Frontal cortex (tissue), 4 donors: ENCODE results near the gene CDK6. TPM values are rescaled to one million over a fixed set of nuclear protein-coding genes. Genes with fewer than 3 reads are reported as not detected.

Experiments
- DNase-seq, 2 donors: peaks; one replicate each; pipeline ENCODE4 v3.0.0; 2012; ENCODE audit warnings: low spot score in 2 of 2
- FAIRE-seq: peaks from 2 replicates; lab custom pipeline; 2012; peaks lifted over from hg19 to GRCh38; lab: Jason Lieb, UNC
- small RNA-seq: library from RNA; depleted of rRNA; stranded (forward); fragments of <200 nt; gene quantifications from one replicate; pipeline ENCODE3, GENCODE V24; 2014
- total RNA-seq: library from RNA; depleted of rRNA; stranded (reverse); fragments of >200 nt; gene quantifications from one replicate; pipeline ENCODE4 v1.2.3, GENCODE V29; 2014
- donor health status: control.
- donor health status: control.
- donor health status: control.

CDK6 gene
- total RNA-seq, 1 donor from 2014 or later = 10.2 TPM

- no peak for FAIRE-seq
- no peak for DNase-seq
These were observed 250.0 kb downstream of the CDK6 start for GRCh38 chr7:92586403-92586802.

- DNase-seq (no peak), FAIRE-seq (no peak)
These were observed 251.4 kb downstream of the CDK6 start for GRCh38 chr7:92584953-92585352.

- DNase-seq (no peak), FAIRE-seq (no peak)
These were observed 253.4 kb downstream of the CDK6 start for GRCh38 chr7:92582948-92583347.

GRCh38 chr7:92576296-92576695 lies 260.1 kb downstream of the CDK6 start:
- FAIRE-seq = no peak

GRCh38 chr7:92569137-92569536 lies 267.2 kb downstream of the CDK6 start:
- no peak for DNase-seq
- FAIRE-seq = no peak

More at GRCh38 chr7:92576296-92576695, 260.1 kb downstream of the CDK6 start:
- DNase-seq = no peak

- DNase-seq (no peak), FAIRE-seq (no peak)
These were observed 268.9 kb downstream of the CDK6 start for GRCh38 chr7:92567460-92567859.

GRCh38 chr7:92563345-92563744 lies 273.0 kb downstream of the CDK6 start:
- DNase-seq (no peak), FAIRE-seq (no peak)

GRCh38 chr7:92560602-92561001 lies 275.8 kb downstream of the CDK6 start:
- FAIRE-seq (no peak), DNase-seq (no peak)

- DNase-seq (no peak), FAIRE-seq (no peak)
These were observed 278.5 kb downstream of the CDK6 start for GRCh38 chr7:92557808-92558362.

GRCh38 chr7:92557249-92557648 lies 279.1 kb downstream of the CDK6 start:
- DNase-seq (no peak), FAIRE-seq (no peak)

Small RNA genes within 50 kb of the gene (small RNA-seq; reads per million reads assigned to genes)
- gene RNU6-10P = not detected

Other genes with a start within 250 kb of the CDK6 start
- 20.8 TPM for gene FAM133B, start 246.2 kb downstream of the CDK6 start, total RNA-seq